IPS-NIHi7 (cell line): Measurements from ENCODE around the gene DNAH6.
A peak's percentile ranks its signal among the peaks of the same experiment; 100 is the strongest.

Experiments
- DNase-seq: peaks from one replicate; pipeline ENCODE4 v3.0.0; 2012; ENCODE audit warnings: mixed read lengths; ENCODE audit errors: extremely low spot score

DNAH6 gene

GRCh38 chr2:84697895-84698294 lies 181.6 kb downstream of the DNAH6 start:
- peak; percentile 24 for DNase-seq

- DNase-seq = no peak
Observed at GRCh38 chr2:84700006-84700405, 183.7 kb downstream of the DNAH6 start.

DNA sequence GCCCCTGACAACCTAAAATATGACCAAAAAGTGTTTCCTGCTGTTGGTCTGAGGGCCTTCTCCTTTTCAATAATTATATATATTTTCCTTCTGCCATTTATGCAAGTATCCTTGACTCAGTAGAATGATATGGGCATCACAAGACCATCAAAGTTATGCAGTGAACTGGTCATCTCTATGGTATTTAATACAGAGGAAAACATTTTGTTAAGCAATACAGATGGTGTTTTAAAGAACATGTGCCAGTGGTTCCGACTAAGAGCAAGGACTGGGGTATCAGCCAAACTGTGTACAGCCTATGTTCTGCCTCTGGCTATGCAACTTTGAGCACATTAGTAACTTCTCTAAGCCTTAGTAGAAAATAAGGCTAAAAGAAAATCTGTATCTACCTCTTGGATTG lies 185.6 kb downstream of the DNAH6 start:
- DNase-seq = no peak

DNA sequence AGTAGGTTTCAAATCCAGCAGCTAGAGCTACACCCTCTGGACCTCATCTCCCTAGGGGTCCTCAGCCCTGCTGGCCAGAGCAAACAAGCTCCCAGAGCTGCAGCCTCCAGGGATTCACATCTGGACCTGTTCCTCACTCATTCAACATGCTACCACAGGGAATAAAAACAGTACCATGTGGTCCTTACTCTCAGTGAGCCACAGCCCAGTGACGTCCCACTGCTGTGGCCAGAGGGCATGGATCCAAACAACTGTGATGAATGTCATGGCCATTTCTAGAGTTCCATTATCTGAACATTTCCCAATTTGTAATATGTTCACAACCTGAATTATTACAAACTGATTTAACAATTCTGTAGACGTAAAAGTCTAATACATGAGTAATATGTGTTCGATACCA lies 186.6 kb downstream of the DNAH6 start:
- DNase-seq = no peak

- no peak for DNase-seq
Observed at GRCh38 chr2:84703831-84704230, 187.5 kb downstream of the DNAH6 start.

DNA sequence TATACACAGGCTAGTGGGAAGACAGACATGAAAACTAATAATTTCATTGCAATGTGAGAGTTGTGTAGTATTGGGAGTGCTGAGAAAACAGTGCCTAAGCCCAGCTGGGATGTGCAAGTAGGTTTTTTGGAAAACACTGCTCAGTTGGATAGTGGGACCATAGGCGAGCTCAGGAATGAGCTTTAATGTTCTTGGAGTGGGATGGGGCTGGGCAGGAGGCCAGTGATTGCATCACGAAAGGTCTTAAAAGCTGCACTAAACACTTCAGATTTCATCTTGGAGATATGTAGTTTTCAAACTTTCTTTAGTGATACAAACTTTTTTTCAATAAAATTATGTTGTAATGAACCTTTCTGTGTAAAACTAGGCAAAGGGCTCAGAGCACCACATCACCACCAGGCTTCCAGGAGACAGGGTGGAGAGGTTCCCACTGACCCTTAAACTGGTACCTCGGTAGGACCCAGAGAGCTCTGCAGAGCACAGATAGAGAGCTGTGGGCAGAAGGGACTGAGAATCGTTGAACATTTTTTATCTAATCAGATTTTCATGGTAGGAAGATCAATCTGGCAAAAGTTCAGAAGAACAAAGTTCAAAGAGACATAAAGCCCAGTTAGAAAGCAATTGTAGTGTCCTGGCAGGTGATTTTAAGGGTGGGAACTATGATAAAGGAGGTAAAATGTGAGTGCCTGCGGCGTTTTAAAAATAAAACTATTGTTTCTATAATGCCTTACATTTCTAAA lies 188.4 kb downstream of the DNAH6 start:
- DNase-seq = no peak

DNA sequence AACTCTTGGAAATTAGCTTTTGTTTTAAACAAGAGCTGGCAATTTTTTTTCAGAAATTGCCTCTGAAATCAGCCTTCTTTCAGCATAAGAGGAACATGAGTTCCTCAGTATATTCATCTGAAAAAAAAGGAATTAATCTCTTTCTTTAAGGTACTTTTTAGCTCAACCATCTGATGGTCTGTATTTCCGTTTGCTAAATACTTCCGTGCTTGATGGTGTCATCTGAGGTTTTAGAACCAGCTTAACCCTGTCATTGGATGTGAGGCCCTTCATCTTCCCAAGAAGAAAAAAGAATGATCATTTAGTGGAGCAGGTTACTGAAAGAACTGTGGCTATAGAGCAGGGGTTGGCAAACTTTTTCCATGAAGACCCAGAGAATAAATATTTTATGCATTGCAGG lies 189.6 kb downstream of the DNAH6 start:
- no peak for DNase-seq

DNA sequence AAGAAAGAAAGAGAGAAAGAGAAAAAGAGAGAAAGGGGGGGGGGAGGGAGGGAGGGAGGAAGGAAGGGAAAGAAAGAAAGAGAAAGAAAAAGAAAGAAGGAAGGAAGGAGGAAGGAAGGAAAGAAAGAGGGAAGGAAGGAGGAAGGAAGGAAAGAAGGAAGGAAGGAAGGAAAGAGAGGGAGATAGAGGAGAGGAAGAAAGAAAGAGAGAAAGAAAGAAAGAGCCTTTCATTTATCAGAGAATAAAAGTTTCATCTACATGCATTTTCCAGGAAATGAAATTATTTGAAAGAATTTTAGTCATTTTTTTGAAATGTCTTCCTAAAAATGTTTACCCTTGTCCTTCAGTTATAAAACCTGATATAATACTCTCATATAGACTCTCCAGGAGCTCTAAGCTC lies 192.1 kb downstream of the DNAH6 start:
- DNase-seq = no peak

DNA sequence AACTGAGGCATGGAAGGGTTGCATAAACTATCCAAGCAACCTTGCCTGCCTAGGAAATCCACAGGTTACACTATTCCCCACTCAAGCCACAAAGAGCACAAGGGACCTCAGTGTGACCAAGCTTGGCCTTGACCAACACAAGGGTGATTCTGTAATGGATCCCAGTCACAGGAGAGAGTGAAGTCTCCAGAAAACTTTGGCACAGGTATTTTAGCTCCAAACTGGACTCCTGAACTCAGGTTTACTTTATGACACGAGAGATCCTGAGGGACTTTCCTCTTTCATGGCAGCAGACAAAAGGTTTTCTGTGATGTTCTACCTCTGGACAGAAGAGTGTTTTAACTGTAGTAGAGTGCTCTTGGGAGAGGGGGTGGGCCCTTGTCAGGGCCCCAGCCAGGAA lies 195.4 kb downstream of the DNAH6 start:
- DNase-seq = no peak

GRCh38 chr2:84713441-84713840 lies 197.1 kb downstream of the DNAH6 start:
- no peak for DNase-seq

DNA sequence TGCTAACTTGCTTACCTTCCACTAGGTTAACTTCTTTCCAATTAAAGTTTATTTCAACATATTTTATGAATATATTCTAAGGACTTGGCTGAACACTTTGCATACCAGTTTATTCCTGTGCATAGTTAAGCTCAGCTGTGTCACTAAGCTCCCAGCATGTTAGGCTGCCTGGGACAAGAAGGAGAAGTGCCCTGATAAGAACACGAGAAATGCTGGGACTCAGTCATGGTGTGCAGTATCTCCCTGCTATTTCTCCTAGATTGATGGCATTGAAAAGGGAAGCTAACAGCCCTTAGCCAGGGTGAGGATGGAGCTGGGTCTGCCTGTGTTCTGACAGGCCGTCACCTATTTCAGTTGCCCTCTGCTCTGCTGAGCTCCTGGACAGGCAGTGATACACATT lies 200.3 kb downstream of the DNAH6 start:
- no peak for DNase-seq

GRCh38 chr2:84717302-84717701 lies 201.0 kb downstream of the DNAH6 start:
- no peak for DNase-seq

GRCh38 chr2:84719434-84719833 lies 203.1 kb downstream of the DNAH6 start:
- DNase-seq = no peak

GRCh38 chr2:84723831-84724230 lies 207.5 kb downstream of the DNAH6 start:
- DNase-seq = no peak

DNA sequence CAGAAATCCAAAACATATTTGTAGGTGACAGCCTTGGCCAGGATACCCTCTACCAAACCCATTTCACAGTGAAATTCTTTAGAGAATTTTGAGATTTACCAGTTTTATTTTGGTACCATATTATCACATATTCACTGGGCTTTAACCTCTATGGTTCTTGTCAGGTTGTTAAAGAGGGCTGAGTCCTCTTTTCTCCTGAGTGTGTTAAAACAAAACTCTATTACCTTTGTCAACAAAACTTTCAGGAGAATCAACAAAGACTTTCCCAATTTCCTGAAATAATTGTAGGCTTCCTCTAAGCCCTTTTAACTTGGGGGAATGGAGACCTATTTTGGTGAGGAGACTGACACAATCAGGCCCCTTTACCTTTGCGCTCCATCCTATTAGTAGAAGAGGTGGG lies 209.4 kb downstream of the DNAH6 start:
- DNase-seq = no peak

- DNase-seq = no peak
Observed at GRCh38 chr2:84727315-84727714, 211.0 kb downstream of the DNAH6 start.

DNA sequence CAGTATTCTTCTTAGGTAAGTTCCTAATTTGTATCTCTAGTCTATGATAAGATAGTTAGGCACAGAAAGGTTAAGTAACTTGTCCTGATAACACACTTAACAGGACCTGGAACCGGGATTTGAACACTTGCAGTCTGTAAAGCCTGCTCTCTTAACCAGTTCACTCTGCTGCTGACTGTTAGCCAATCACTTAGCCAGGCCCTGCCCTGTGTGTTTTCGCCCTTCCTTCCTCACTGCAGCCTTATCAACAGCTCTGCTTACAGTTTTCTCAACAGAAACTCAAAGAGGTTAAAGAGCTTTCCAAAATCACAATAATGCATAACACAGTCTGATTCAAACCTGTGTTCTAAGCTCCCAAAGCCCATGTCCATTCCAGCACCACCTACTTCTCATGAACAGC lies 212.9 kb downstream of the DNAH6 start:
- no peak for DNase-seq

DNA sequence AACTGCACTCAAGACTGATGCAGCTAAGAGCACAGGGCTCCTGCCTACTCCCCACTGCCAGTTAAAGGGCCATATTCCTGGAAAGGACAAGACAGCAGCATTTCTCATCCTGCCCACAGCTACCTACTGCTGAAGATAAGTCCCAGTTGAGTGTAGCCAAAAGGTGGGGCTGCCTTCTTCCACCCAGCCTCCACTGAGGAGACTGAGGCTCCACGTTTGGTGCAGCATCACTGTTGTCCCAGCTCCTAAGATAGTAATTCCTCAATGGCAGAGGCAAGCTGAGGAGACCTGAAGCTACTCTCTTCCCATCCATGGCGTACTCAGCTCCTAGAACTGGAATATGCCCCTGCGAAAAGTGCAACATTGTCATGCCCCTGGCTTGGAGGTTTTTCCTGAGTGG lies 214.9 kb downstream of the DNAH6 start:
- no peak for DNase-seq

GRCh38 chr2:84732897-84733778 lies 216.8 kb downstream of the DNAH6 start:
- DNase-seq = no peak

- DNase-seq = no peak
Observed at GRCh38 chr2:84735389-84735788, 219.1 kb downstream of the DNAH6 start.

DNA sequence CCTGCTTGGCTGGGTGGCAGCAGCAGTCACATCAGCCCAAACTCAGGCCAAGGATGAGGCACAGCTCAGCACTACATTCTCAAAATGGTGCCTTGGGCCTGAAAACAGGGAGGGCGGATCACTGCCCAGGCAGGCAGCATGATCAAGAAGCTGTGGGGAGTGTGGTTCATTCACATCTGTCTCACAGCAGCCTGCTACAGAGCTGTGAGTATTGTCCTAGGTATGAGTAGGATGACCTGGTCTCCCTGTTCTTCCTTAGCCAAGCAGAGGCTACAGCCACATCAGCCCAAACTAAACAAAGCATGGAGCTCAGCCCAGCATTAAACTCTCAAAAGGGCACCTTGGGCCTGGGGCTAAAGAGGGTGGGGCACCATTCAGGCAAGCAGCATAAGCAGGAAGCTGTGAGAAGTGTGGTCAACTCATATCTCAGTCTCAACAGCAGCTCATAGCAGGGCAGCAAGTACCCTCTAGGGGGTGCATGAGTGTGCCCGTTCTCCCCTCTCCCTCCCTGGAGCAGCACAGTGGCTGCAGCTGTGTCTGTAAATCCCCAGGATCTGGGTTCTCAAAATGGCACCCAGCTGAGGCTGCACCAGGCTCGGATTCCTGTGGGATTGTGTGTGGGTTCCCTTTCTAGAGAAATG lies 225.0 kb downstream of the DNAH6 start:
- peak; percentile 77 for DNase-seq

- DNase-seq = no peak
Observed at GRCh38 chr2:84748341-84748740, 232.0 kb downstream of the DNAH6 start.

DNA sequence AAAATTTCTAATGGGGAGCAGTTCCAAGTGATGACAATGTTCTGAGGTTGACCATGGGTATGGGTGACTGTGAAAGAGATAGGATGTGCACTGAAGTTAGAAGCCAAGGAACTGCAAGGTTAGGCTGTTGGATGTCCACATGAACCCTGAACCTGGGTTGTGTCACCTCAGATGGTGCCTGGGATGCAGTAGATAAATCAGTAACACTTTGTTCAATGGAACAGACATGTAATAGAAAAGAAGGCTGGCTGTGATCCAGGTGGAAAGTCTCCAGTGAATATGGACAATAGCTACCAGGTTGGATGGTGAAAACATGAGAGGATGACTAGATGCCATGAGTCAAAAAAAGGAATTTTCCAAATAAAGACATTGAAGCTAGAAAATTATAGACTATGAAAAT lies 233.1 kb downstream of the DNAH6 start:
- no peak for DNase-seq
